NCI-H2107 treated with DMSO at 0.1 percent for 48 hours (cell line): ENCODE data around the gene GGTA1.
A peak's percentile ranks its signal among the peaks of the same experiment; 100 is the strongest.
"Not testable (repeated sequence)": the region's sequence is repeated elsewhere in the genome, so short reads cannot be mapped to it uniquely, and the experiment has no call there.

Experiments
- DNase-seq: peaks from one replicate; lab custom pipeline; 2025; ENCODE audit not compliant: unreplicated experiment; lab: John Stamatoyannopoulos, UW

The GGTA1 gene

GRCh38 chr9:121459513-121459912 lies 40.1 kb downstream of the GGTA1 start:
- no peak for DNase-seq

GRCh38 chr9:121458449-121458848 lies 41.2 kb downstream of the GGTA1 start:
- DNase-seq = not testable (repeated sequence)

DNA sequence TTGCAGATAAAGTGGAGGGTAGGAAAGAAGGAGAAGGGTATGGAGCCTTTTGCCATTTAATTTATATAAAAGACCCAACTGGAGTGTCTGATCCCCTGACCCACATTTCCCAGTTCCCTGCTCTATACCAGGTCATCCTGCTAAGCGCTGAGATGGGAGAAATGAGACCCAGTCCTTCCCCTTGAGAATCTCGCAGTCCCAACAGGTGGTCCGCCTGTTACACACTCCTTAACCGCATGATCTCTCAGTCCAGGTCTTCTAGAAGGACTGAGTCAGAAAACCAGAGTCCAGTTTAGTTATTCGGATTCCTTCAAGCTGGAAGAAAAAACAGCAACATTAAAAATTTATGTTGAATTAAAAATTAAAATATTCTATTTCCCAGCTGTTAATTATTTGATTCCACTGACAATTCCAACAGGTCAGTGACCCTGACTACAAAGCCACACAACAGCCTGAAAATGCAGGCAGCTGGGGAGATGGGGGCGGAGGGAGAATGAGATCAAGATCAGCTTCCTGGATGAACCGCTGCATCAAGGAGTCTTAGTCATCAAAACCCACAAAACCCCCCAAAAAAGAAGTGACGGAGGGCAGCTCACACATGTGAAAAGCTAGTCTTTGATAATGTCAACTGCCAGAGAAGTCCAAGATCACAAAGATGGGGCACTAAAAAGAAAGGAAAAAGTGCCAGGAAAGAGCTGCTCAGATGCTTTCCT lies 44.0 kb downstream of the GGTA1 start:
- no peak for DNase-seq

GRCh38 chr9:121454972-121455371 lies 44.7 kb downstream of the GGTA1 start:
- no peak for DNase-seq

DNA sequence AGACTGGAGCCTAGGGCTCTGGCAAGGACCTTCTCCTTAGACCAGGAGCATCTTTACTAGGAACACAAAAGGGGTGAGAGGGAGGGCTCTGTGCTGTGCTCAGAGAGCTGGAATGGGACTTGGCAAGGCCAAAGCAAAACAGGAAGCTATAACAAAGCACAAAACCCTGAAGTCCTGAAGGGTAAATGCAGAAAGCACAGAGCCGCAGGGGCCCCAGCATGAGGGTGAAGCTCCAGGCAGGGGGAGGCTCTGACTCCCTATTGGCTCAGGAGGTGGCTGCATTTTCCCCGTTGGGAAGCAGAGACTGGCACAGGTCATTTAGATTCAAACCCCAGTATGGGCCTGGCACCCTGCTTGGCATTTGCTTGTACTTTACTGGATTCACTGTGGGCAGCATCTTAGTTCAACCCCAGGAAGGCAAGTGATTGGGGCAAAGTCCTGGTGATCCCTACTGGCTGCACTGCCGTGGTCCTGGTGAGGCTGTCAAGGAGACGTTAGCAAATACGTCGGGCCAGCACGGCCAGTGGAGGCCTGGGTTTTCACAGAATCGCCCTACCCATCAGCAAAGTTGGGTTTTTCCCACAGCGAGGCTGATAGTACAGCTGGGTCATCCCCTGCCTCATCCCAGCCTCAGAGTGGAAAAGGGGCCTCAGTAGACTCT lies 46.3 kb downstream of the GGTA1 start:
- no peak for DNase-seq

DNA sequence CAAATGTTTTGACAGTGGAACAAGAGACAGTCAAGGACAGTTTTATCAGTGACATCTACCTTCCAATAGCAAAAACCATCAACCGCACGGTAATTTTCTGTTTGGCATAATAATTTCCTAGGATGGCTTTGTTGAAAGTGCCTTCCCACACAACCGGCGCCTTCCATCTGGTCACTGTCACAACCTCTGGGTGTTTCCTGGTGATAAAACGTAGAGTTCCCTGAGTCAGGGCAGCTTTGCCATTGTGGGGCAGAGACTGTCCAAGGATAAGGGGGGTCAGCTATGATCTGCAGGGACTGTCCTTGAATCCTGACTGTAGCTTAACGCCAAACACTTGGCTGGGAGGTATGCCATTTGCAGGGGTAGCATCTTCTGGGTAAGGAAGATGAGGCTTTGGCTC lies 47.6 kb downstream of the GGTA1 start:
- no peak for DNase-seq

- DNase-seq = no peak
These were observed 48.1 kb downstream of the GGTA1 start for GRCh38 chr9:121451586-121451985.

GRCh38 chr9:121450241-121450640 lies 49.4 kb downstream of the GGTA1 start:
- no peak for DNase-seq

- no peak for DNase-seq
These were observed 49.9 kb downstream of the GGTA1 start for GRCh38 chr9:121449786-121450185.

GRCh38 chr9:121447321-121447834 lies 52.3 kb downstream of the GGTA1 start:
- DNase-seq = peak; percentile 16

DNA sequence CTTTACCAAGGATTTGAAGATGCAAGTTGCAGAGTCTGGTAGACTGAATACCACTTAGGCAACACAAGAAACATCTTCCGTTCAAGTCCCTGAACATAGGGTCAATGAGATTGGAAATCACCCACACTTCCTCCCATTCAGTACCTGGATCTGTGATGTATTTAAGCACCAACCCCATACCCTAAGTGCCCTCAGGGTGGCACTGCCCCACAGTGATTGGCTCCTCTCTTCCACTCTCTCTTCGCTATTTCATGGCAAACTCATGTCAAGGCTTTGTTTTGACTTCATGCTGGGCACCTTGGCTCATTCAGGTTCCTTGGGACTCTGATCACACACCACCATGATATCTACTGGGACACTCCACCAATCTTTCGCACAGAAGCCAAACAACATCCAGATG lies 53.7 kb downstream of the GGTA1 start:
- no peak for DNase-seq

DNA sequence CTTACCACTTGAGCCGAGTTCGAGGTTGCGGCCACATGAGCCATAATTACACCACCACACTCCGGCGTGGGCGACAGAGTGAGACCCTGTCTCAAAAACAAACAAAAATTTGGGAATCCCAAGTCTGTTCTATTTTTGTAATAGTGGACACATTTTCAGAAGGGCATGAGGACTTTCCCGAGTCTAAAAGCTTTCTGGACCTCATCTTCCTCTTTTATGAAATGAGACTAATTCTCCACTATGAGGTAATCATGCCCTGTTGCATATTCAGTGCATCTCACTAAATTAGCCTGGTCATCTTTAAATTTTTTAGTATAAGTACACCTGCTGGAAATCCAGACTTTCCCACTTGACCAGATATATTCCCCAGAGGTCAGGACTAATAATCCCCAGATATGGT lies 55.7 kb downstream of the GGTA1 start:
- no peak for DNase-seq

- no peak for DNase-seq
These were observed 58.5 kb downstream of the GGTA1 start for GRCh38 chr9:121441165-121441564.

DNA sequence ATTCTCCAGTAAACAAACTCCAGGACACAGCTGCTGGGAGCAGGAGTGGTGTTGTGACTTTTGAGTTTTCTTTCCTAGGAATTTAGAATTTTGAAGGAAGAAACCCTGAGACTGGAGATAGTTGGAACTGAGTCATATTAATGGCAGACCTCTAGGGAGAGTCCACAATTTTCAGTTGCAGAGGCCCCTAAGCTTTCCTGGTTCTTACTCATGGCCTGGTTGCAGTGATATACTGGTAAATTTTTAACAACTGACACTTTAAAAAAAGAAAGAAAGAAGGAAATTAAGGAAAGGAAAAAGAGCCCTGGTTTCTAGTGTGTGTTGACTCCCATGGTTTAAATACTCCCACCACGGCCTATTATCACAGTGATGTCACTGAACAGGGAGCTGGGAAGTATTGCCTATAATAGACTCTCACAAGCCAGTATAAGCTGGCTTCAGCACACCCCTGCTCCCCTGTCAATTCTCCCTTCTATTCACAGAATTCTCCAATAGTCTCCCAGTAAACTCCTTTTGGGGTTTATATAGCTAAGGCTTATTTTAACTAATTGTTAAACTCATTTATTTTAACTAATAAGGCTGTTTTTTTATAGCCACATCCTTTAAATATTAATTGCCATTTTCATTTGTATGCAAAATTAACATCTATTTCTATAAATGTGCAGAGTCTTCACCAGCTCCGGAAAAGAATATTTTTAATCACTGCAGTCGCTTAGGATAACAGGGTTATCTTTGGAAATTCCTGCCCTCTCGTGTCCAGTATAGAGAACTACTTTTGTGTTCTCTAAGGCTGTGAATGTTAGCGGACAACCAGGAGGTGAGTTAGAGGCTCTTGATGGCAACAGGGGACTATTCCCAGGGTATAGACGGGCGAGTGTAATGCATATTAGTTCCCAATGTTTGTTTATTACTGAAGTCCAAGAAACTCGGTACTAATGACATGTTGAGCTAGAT lies 59.7 kb downstream of the GGTA1 start:
- no peak for DNase-seq

GRCh38 chr9:121439016-121439415 lies 60.6 kb downstream of the GGTA1 start:
- DNase-seq = no peak

DNA sequence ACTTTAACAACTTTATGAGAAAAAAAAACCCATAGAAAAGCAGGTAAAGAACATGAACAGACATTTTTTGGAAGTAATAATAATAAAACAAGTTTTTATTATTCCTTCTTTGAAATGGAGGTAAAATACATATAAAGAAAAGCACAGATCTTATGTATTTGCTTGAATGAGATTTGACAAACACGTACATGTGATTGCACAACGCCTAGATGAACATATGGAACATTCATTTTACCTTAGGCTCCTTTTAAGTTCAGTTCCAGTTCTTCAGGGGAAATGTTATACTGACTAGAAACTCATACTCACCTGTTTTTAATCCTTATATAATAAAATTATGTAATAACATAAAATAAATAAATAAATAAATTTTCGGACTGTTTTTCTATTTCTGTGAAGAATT lies 61.8 kb downstream of the GGTA1 start:
- no peak for DNase-seq

GRCh38 chr9:121437046-121437445 lies 62.6 kb downstream of the GGTA1 start:
- not testable (repeated sequence) for DNase-seq

DNA sequence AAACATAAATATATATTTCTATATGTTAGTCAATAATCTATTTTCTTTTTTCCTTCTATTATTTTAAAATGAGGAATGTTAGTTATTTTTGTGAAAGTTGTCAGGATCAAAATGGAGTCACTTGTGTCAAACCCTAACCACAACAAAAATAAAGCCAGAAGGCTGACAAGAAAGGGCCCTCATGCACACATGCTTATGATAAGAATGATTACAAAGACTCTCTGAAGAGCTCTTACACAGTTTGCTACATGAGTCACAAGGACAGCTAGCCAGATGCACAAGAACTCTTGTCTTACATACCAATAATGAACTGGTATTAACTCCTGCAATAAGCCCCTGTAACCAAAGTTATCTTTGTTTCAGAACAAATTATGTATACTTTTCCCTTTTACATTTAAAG lies 64.7 kb downstream of the GGTA1 start:
- no peak for DNase-seq

- no peak for DNase-seq
These were observed 71.7 kb downstream of the GGTA1 start for GRCh38 chr9:121427899-121428298.

- no peak for DNase-seq
These were observed 75.6 kb downstream of the GGTA1 start for GRCh38 chr9:121424024-121424432.

DNA sequence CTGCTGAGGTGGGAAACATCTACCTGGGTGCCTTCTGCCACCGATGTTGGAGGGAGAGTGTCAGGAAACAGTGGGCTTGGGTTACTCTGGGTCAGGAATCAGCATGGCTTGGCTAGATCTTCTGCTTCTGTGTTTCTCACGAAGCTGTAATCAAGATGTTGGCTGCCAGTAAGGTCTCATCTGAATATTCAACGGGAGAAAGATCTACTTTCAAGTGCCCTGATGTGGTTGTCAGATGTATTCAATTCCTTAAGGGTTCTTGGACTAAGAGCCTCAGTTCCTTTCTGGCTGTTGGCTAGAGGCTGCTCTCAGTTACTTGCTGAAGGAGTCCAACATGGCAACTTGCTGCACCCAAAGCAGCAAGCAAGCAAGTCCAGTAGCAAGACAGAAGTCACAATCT lies 87.7 kb downstream of the GGTA1 start:
- no peak for DNase-seq
